NCI-H82 treated with DMSO at 0.1 percent for 48 hours (cell line): ENCODE measurements around the gene PPP1R10.
A peak's percentile ranks its signal among the peaks of the same experiment; 100 is the strongest.

Experiments used
- DNase-seq: peaks from one replicate; lab custom pipeline; 2025; ENCODE audit not compliant: unreplicated experiment; lab: John Stamatoyannopoulos, UW

Gene PPP1R10

DNA sequence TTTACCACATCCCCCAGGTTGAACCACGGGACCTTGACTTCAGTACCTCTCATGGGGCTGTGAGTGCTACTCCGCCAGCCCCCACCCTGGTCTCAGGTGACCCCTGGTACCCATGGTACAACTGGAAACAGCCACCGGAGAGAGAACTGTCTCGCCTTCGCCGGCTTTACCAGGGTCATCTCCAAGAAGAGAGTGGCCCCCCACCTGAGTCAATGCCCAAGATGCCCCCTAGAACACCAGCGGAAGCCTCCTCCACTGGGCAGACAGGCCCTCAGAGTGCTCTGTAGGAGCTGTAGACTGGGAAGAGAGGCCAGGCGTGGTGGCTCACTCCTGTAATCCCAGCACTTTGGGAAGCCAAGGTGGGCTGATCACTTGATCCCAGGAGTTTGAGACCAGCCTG, 8.5 kb upstream of the PPP1R10 start:
- DNase-seq, result no peak

DNA sequence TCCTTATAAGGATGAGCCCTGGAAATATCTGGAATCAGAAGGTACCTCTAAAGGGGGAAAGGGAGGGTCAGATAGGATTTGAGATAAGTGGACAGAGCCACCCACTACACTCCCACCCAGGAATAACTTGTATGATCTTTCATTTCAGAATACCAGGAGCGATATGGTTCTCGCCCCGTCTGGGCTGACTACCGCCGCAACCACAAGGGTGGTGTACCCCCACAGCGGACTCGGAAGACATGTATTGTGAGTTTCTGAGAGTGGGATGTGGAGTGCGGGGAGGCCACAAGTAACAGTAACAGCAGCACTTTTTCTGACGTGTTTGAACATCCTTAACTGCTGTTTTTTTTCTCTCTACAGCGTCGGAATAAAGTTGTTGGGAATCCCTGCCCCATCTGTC, 2.5 kb upstream of the PPP1R10 start:
- DNase-seq, result no peak

DNA sequence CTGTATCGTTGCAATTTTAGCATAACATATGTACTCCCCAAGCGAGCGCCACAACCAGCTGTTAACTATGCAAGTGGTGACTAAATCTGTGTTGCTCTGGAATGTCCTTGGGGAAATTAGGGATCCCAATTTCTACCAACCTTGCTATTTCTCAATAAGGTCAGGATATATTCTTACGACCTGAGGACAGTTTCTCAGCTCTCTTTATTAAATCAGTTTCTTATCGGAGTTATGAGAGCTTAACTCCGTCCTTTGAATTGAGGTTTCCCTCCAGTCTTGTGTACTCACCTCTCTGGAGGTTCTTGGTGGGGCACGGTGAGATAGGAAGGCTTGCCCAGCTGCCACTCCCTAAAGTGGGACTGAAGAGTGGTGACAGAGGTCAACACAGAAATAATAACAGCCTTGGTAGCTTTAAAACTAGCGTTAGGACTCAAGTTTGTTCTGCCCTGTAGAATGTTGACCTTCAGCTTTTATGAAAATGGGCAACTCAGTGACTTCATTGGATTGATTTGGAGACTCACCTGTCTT, 1.3 kb upstream of the PPP1R10 start:
- no peak for DNase-seq

DNA sequence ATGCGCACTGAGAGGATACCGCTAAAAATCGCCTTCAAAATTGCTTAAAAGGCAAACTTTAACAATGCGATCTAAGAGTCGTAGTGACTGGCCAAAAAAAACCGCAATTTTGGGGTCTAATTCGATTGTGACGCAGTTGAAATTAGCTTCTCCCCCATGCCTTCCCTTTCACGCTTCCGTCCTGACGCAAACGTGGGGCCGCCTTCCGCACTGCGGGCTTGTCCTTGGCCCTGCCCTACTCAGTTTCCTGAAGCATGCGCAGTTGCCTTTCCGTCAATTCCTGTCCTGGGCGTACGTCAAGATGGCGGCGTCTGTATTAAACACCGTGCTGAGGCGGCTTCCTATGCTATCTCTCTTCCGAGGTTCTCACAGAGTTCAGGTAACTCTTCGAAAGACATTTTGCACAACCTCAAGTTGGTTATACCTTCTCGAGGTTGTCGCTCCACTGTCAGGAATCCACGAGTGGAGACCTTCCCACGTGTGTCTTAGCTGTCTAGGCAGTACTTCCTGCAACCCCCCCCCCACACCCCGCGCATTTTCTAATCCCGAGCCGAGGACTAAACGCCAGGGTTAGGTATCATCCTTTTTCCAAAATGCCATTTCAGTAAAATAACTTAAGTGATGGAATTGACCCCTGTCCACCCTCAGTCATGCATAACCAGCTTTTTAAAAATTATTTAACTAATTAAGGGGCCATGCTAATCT, 674 bp upstream of the PPP1R10 start, which contains the start of gene MRPS18B:
TSS of gene MRPS18B (plus strand) at position 276 of the 705 bp plus-strand sequence. CDS start at position 302, 26 bp downstream.
- DNase-seq, result peak; percentile 98

DNA sequence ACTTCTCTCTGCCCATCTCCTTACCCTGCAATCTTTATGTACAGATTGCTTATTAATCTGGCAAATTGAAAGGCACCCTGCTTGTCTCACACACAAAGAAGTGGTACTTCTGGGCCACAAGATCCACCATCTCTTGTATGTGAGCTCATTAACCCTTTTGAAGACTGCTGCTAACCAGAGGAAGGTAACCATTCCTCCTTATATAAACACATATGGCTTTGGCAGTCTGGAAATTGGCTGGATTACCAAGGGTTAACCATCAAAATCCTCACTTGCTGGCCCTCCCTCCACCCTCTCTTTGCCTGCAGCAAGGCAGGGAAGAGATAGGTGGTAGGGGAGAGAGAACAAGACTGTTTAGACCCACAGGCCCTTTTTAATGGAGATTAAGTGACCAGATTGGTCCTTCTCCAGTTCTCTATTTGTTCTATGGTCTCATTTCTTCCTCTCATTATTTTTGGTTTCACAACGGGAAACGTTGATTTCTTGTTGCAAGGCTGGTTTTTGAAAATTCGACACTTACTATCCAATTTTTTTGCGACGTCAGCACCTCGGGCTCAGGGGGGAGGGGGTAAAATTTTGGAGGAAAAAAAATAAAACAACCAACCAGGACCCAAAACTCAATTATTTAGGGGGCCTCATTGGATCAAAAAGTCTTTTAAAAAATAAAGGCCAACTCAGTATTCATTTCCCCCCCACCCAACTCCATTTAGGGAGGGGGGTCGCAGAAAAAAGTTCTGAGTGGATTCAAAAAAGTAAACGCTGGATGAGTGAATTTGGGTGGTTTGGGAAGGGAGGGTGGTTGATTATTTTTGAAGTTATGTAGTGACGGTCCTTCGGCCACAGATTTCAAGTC, 859 bp downstream of the PPP1R10 start:
- peak; percentile 70 for DNase-seq

- DNase-seq, result peak; percentile 66
These were observed 1.7 kb downstream of the PPP1R10 start for GRCh38 chr6:30615219-30615957.

DNA sequence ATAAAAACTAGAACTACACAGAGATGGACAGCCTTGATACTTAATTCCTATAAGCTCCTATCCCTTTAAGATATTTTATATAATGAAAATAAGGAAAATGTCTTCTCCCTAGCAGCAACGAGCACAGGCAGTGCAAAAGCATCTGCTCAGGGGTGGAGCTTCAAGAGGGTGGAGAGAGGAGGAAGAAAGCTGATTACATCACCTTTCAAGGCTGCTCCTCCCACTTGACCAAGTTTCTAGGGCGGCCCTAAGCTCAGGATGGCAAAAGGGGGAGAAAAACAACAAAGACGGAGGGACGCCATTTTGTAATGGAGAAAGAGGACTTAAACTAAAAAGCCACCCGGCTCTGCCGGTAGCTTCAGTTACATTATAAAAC, 2.2 kb downstream of the PPP1R10 start:
- peak; percentile 96 for DNase-seq

GRCh38 chr6:30614044-30614842, 2.8 kb downstream of the PPP1R10 start:
- DNase-seq, result no peak

DNA sequence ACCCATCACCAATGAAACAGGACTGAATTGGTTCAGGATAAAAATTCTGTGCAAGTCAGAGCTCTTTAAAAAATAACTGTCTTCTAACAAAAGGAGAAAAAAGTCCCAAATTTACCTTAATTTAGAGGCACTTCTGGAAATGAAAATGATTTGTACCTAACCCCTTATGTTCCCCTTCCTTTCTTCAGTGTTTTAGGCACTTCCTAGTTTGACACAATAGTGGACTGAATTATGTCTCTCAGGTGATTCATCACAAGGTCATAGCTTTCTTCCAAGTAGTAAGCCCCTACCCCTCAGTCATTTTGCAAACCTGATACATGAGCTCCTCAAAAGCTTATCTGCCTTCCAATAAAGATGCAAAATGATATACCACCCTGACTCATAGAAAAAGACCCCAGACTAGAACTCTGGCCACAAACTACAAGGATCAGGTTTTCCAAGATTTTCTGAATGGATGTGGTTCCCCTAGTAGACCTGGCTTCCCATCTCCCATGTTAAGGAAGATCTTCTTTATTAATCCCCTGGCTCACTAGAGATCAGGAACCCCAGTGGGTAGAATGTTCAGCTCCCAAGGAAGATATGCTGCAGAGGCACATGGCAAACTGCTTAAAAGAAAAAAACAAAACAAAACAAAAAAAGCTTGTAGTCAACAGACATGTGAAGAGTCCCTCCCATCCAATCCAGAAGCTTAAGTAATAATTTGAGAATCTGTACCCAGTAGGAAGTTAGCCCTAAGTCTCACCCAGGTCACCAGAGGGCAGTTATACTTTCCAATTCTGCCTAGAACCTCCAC, 3.6 kb downstream of the PPP1R10 start:
- no peak for DNase-seq

DNA sequence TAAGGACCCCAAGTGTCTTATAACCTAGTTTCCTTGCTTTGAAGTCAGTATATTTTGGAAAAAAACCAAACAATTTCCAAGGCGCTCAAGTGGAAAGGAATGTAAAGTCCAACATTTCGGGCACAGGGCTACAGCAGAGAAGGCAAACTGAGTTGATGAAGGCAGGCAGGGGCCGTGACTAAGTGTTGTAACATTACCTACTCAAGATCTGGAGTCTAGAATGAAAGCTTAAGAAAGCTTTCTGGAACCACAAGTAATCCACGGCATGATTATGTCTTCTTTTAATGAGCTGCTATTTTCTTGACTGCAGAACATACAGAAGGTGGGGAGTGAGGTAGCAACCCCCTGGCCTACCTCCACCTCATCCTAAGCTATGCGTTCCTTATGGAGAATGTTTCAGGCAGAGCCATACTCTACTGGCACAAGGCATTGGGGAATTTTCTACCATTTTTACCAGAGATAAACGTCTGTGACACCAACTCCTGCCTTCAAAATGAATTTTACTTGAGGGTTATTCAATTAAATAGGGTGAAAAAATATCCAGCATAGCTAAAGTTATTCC, 4.3 kb downstream of the PPP1R10 start:
- DNase-seq, result no peak

DNA sequence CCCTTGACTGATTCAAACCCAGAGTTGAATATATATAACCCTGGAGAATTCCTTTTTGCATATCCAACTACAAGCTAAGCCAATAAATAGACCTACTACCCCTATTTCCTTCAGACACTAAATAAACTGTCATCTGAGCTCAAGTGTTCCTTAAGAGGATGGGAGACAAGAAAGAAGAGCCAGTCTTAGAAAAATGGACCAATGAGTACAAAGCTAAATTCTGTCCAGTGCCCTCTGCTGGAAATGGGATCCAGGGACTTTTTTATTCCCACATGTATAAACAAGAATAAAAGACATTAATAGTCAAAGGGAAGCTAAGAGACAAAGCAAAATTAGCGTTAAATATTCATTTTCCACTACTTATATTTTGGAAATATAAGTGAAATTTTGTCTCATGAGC, 4.8 kb downstream of the PPP1R10 start:
- DNase-seq, result no peak

DNA sequence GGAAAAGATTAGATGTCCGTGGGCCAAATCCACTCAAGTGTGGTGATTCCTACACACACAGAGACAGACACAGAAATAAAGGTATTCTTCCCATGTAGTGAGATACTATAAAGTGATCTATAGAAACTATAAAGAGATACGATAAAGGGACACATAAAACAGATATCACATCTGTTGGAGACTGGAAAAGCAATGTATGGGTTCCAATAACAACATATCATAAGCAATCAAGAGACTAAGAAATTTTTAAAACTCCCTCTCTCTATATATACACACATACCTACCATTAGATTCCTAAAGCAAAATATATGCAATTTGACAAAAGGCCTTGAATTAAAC, 5.2 kb downstream of the PPP1R10 start:
- no peak for DNase-seq

DNA sequence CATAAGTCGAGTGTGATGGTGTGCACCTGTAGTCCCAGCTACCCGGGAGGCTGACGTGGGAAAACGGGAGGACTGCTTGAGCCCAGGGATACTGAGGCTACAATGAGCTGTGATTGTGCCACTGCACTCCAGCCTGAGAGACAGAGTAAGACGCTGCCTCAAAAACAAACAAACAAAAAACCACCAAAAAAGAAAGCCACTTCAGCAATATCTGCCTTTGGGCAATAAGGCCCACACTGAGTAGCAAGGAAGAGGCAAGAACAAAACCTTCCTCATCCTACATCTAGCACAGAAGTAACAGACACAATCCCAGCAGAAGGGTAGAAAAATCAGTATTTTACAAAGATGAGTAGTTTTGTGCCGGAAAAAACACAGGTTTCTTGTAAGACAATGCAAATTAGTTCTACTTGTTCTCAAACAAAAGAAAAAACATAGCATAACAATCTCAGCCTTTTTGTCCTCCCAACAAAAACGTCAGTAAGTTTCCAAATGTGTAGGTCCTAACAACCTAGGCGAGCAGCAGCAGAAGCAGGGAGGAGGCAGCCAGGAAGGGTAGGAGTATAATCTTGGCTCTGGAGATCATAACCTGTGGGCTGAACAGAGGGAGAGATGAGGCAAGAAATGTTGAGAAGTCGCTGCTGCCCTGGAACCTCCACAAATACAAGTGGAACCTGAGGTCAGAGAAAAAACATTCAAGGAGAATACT, 5.7 kb downstream of the PPP1R10 start:
- DNase-seq, result no peak

DNA sequence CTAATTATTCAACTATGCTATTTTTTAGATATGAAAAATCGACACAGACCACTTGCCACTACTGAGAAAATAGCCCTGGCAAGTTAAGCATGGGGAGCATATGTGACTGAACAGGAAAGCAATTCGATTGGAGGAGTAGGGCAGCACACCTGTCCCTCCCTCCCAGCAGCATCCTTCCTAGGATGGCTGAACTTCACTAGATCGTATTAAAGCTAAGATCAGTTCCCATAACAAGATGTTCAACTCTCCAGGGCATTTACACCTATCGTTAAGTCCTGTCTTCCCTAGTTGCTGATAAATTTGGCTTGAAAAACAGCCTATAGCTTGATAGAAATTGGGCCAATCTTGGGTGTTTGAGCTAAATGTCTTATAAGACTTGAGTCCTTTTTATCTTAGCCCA, 7.0 kb downstream of the PPP1R10 start:
- no peak for DNase-seq

- no peak for DNase-seq
These were observed 13.1 kb downstream of the PPP1R10 start for GRCh38 chr6:30603961-30604360.

DNA sequence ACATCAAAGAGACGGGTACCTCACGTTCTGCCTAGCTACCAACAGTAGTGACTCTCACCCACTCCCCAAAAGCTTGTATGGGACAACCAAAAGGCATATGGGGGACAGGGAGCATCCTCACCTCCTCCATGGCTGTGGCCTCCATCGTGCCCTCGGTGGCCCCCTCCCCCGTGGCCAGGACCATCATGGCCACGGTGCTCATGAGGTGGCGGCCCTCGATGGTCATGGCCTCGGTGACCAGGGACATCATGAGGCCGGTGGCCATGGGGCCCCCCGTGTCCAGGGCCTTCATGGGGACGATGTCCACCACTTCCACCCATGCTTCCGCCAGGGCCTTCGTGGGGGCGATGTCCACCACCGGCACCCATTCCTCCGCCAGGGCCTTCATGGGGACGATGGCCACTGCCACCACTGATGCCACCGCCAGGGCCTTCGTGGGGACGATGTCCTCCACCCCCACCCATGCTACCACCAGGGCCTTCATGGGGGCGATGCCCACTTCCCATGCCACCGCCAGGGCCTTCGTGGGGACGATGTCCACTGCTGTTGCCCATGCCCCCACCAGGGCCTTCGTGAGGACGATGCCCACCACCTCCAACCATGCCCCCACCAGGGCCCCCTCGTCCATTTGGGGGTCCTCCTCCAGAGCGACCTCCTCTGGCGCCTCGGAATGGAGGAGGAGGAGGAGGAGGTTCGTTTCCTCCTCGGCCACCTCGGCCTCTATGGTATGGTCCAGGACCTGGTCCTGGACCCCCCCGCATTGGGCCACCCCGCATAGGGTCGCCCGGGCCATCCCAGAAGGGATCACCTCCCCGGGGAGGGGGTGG, 15.0 kb downstream of the PPP1R10 start:
- DNase-seq, result no peak

DNA sequence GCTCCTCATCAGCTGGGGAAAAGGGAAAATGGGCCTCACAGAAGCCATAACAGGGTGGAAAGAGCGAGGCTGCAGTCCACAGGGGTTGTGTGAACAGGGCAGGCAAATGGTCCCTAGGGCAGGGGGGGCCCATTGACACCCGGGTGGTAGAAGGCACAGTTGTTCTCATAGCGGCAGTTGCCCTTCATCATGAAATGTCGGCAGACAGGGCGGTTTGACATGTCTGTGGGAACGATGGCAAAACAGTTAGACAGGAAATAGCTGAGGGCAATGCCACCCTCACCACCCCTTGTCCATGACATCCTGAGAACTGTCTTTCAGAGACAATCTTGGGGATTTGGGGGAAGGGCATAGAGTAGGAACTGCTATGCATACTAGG, 15.6 kb downstream of the PPP1R10 start:
- DNase-seq, result no peak

- DNase-seq, result no peak
These were observed 16.5 kb downstream of the PPP1R10 start for GRCh38 chr6:30600451-30600961.
